ENCODE measurements around the gene BOD1L1.
A peak's percentile ranks its signal among the peaks of the same experiment; 100 is the strongest.

Gene BOD1L1

DNA sequence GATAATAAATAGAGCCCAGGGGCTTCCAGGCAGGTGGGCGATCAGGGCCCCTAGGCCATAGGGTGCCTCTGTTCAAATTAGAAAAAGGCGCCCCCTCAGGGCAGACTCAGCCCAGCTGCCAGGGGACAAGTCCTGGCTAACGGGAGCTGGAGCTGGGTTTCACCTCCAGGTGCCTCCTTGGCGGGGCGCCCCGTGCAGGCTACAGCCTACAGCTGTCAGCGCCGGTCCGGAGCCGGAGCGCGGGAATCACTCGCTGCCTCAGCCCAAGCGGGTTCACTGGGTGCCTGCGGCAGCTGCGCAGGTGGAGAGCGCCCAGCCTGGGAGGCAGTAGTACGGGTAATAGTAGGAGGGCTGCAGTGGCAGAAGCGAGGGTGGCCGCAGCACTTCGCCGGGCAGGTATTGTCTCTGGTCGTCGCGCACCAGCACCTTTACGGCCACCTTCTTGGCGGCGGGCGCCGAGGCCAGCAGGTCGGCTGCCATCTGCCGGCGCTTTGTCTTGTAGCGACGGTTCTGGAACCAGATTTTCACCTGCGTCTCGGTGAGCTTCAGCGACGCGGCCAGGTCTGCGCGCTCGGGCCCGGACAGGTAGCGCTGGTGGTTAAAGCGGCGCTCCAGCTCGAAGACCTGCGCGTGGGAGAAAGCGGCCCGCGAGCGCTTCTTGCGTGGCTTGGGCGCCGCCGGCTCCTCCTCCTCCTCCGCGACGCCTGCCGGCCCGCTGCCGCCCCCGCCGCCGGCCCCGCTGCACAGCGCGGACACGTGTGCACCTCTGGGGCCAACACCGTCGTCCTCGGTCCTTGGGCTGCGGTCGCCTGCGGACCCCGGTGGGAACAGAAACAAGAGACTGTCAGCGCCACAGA lies 85.6 kb downstream of the BOD1L1 start:
- no peak overlapping the region for H3K27ac ChIP-seq
- TF ChIP-seq, protein P1, sequence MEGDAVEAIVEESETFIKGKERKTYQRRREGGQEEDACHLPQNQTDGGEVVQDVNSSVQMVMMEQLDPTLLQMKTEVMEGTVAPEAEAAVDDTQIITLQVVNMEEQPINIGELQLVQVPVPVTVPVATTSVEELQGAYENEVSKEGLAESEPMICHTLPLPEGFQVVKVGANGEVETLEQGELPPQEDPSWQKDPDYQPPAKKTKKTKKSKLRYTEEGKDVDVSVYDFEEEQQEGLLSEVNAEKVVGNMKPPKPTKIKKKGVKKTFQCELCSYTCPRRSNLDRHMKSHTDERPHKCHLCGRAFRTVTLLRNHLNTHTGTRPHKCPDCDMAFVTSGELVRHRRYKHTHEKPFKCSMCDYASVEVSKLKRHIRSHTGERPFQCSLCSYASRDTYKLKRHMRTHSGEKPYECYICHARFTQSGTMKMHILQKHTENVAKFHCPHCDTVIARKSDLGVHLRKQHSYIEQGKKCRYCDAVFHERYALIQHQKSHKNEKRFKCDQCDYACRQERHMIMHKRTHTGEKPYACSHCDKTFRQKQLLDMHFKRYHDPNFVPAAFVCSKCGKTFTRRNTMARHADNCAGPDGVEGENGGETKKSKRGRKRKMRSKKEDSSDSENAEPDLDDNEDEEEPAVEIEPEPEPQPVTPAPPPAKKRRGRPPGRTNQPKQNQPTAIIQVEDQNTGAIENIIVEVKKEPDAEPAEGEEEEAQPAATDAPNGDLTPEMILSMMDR (conservative IDR thresholded peaks at IDR 0.05): peak; percentile 59

DNA sequence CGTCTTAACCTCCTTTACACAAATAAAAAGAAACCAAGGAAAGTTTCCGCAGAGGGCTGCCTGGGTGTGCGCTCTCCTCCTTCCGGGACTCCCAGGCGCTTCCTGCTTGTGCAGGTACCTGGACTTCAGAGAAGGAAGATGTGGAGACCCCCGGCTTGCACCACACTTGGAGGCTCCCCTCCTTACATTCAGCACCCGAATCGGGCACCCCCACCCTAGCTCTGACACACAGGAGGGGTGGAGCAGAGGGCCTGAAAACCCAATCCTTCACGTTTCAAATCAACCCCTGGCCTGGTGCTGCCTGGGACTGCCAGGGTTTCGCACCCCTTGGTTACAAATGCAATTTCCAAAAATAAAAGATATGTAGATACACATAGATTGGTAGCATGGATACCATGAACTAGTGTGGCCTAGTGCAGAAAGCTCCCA lies 86.3 kb downstream of the BOD1L1 start:
- H3K27ac ChIP-seq: no peak overlapping the region
- TF ChIP-seq, protein P1 (conservative IDR thresholded peaks at IDR 0.05): no peak

DNA sequence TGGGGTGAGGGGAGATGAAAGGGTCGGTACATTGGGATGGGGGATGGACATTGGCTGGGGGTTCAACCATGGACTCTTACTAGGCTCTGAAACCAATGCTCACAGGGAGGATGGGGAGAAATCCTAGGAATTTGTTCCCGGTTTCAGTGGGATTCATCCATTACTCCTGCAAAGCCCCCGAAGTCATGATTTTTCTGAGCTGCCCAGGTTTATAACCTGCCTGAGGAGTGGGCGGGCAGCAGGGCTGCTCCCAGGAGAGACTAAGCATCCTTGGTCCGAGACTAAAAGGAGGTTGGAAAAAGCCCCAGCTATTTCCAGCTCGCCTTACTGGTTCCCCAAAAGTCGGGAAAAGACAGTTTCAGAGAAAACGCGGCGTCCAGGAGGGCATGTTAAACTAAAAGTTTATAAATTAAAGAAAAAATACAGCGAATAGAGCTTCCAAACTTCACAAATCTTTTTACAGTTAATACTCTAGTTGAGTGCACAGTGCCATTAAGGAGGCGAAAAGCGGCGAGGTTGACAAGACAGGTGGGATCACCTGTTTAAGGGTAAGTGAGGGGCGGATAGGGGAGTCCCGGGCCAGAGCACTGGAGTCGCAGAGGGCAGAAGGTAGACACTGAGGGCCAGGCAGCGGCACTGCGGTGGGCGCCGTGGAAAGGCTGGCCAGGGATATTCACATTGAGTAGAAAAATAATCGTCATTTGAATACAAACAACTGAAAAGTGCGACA lies 86.9 kb downstream of the BOD1L1 start:
- H3K27ac ChIP-seq: no peak overlapping the region
- TF ChIP-seq, protein P1 (conservative IDR thresholded peaks at IDR 0.05): no peak

DNA sequence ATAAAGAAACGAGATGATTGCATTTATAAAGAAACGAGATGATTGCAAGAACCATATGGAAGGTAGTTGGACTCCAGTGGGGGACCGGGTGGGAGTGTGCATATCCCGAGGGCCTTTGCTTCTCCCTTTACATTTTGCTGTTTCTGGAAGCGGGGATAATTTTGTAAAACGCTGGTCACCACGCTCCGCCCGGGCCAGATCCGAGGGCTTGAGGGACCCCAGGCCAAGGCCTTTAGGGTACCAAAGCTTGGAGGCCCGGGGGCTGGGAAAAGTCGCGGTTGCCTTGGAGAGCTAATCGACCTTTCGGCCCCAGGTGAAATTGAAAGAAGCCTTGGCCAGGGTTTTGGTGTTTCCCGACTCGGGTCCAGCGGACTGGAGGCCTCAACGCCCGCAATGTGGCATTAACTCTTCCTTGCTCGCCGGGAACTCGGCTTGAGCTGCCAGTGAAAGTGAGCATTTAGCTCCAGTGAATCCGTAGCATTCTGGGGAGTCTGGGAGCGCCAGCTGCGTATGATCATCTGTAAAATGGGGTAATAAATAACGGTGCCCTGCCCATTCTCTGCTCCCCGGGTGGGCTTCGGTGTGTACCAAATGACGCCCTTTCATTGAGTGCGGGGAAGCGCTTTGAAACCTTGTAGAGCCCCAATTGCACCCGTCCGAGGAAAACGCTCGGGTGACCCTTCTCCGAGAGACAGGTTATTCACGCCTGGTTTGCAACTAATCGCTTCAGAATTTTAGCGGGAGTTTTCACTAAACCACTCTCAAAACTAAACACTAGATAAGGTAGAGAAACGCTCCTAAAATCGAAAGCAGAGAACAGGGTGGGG lies 87.7 kb downstream of the BOD1L1 start:
- no peak overlapping the region for H3K27ac ChIP-seq
- TF ChIP-seq, protein P1 (conservative IDR thresholded peaks at IDR 0.05): no peak

DNA sequence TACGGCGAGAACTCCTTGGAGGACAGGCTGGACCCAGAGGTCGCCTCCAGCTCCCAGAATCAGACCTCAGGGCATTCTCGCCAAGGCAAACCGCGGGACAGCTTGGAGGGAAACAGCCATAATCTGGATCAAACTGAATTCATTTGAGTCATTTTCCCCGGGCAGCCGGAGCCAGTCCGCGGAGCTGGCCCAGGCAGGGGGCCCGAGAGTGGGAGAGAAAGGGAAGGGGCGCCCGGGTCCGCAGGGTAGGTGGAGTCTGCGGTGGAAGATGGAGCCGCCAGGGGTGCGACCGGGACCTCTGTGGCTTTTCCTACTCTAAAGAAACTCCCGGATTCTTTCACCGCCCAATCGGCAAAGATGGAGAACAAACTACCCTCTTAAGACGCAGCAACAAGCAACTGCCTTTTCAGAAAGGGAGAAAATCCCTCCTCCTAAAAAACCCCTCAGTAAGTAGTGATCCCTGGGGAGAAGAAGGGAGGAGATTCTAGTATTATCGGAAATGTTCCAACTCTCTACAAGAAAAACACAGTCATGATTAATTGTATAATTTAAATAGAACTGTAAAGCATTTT lies 88.4 kb downstream of the BOD1L1 start:
- TF ChIP-seq, protein P1 (conservative IDR thresholded peaks at IDR 0.05): no peak
- no peak overlapping the region for H3K27ac ChIP-seq

DNA sequence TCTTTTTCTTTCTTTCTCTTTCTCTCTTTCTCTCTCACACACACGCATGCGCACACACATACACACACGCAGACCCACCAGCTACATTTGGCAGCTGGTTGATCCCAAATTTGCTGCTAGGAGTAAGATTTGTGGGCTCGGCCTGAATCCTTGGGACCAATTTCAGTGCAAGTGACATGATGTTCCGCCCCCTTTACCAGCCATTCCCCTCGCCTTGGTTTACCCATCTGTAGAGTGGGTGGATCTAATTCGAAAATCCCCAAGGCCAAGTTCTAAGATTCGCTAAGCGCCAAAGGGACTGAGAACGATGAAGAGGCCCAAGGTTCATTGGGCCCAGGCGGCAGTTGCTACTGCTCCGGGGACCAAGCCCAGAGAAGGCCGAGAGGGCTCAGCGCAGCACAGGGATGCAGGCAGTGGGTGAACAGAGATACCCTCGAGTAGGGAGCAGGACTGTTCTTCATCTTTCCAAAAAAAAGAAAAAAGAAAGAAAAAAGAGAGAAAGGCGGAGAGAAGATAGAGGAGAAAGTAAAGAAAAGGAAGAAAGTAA lies 89.0 kb downstream of the BOD1L1 start:
- TF ChIP-seq, protein P1 (conservative IDR thresholded peaks at IDR 0.05): no peak
- no peak overlapping the region for H3K27ac ChIP-seq

Data from VCaP (cell line).